BE2C (cell line): ENCODE results near the gene BNIP2.

Source experiments
- DNase-seq: peaks from one replicate; pipeline ENCODE4 v3.0.0-alpha.2; 2020
- H3K27me3 ChIP-seq: fragments of 250-450 bp; sonication (Bioruptor Pico); 2 replicates; pipeline ENCODE4 v1.5.1; 2020; ENCODE audit warnings: mild to moderate bottlenecking
- H3K36me3 ChIP-seq: fragments of 250-450 bp; sonication (Bioruptor Pico); 2 replicates; pipeline ENCODE4 v1.5.1; 2020; ENCODE audit warnings: mild to moderate bottlenecking
- H3K4me1 ChIP-seq: fragments of 250-450 bp; sonication (Bioruptor Pico); 2 replicates; pipeline ENCODE4 v1.5.1; 2020
- H3K4me3 ChIP-seq: 2 replicates; pipeline ENCODE4 v1.5.1; 2011; ENCODE audit warnings: low read depth, low read length
- H3K9me3 ChIP-seq: fragments of 250-450 bp; sonication (Bioruptor Pico); 2 replicates; pipeline ENCODE4 v1.5.1; 2020
- TF ChIP-seq, protein P1 (sequence below): IDR thresholded peaks from 2 replicates; pipeline ENCODE4 v1.5.1; 2012; ENCODE audit warnings: mild to moderate bottlenecking, low read depth, low read length

BNIP2 gene

DNA sequence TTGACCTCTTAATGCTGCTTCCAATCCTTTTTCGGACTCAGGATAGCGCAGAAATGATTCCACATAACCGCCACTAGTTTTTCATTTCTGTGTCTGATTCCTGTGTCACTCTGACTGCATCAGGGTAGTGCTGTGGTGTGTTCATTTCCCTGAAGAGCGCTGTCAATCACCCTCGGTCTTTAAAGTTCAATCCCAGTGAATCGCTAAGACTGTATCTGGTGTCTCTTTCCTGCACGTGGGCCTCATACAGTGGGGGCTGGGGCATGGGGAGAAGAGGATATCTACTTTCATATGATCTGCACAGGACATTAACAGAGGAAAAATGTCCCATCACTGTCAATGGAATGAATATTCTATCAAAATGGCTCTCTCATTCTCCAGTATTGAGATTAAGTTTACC, 32.9 kb upstream of the BNIP2 start:
- Histone ChIP-seq H3K4me1 (no peaks in the 10 kb centered on the region), H3K4me3 (no peak overlapping the region), H3K36me3 (no peaks in the 10 kb centered on the region), H3K9me3 (no peaks in the 10 kb centered on the region), H3K27me3 (no peaks in the 10 kb centered on the region)
- TF ChIP-seq, protein P1, sequence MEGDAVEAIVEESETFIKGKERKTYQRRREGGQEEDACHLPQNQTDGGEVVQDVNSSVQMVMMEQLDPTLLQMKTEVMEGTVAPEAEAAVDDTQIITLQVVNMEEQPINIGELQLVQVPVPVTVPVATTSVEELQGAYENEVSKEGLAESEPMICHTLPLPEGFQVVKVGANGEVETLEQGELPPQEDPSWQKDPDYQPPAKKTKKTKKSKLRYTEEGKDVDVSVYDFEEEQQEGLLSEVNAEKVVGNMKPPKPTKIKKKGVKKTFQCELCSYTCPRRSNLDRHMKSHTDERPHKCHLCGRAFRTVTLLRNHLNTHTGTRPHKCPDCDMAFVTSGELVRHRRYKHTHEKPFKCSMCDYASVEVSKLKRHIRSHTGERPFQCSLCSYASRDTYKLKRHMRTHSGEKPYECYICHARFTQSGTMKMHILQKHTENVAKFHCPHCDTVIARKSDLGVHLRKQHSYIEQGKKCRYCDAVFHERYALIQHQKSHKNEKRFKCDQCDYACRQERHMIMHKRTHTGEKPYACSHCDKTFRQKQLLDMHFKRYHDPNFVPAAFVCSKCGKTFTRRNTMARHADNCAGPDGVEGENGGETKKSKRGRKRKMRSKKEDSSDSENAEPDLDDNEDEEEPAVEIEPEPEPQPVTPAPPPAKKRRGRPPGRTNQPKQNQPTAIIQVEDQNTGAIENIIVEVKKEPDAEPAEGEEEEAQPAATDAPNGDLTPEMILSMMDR = no peak
- DNase-seq = no peak

- Histone ChIP-seq H3K4me3 (no peak overlapping the region), H3K27me3 (no peaks in the 10 kb centered on the region), H3K9me3 (no peaks in the 10 kb centered on the region), H3K36me3 (no peaks in the 10 kb centered on the region), H3K4me1 (no peaks in the 10 kb centered on the region)
- TF ChIP-seq, protein P1 = no peak
- no peak for DNase-seq
These were observed 32.3 kb upstream of the BNIP2 start for GRCh38 chr15:59721411-59721810.

DNA sequence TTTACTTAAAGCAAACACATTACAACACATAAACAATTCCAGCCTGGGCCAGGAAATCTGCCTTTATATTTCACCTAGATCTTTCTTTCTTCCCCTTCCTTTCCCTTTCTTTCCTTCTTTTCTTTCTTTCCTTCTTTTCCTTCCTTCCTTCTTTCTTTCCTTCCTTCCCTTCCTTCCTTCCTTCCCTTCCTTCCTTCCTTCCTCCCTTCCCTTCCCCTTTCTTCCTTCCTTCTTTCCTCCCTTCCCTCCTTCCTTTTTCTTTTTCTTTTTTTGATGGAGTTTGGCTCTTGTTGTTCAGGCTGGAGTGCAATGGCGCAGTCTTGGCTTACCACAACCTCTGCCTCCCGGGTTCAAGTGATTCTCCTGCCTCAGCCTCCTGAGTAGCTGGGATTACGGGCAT, 24.1 kb upstream of the BNIP2 start:
- no peak for DNase-seq
- no peaks in the 10 kb centered on the region for H3K9me3 ChIP-seq
- TF ChIP-seq, protein P1 = no peak
- H3K36me3 ChIP-seq = no peaks in the 10 kb centered on the region
- no peaks in the 10 kb centered on the region for H3K27me3 ChIP-seq
- peaks cover 3% of the 10 kb centered on the region; the same call in 1 of the 2 replicates for H3K4me1 ChIP-seq
- H3K4me3 ChIP-seq = no peak overlapping the region

DNA sequence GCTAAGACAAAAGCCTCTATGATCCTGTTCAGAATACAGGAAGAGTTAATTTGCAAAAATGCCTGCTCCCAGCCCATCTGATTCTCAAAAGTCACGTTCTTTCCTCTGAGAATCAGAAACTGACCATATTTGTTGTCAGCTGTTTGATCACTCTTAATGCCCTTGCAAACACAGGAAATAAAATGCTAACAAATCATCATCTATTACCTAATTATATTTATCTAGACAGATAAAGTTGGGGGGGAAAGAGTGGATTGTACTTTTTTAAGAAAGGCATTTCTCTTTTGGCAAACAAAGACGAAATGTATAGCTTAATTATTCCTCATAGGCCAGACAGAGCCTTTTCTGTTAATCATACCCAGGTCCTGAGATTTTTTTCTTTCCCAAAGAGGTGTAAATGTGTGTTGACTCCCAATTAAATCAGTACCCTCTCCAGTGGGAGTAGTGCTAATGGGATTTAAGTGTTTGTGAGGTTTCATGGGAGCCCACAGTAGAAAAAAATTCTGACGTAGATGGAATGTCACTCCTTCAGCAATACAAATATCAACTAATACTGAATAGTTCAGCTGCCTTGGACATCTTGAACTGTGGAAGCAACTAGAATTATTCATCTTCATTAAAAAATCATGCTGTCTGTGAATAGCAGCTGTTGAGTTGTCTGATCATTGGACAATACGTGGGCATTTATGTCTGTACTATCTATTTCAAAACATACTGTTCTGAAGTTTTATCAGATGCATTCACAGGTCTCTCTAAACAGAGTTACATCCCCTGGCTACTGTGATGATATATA, 22.5 kb upstream of the BNIP2 start:
- Histone ChIP-seq H3K27me3 (no peaks in the 10 kb centered on the region), H3K9me3 (no peaks in the 10 kb centered on the region), H3K4me3 (no peak overlapping the region), H3K4me1 (peaks cover 3% of the 10 kb centered on the region; the same call in 1 of the 2 replicates), H3K36me3 (no peaks in the 10 kb centered on the region)
- no peak for DNase-seq
- TF ChIP-seq, protein P1 = no peak

DNA sequence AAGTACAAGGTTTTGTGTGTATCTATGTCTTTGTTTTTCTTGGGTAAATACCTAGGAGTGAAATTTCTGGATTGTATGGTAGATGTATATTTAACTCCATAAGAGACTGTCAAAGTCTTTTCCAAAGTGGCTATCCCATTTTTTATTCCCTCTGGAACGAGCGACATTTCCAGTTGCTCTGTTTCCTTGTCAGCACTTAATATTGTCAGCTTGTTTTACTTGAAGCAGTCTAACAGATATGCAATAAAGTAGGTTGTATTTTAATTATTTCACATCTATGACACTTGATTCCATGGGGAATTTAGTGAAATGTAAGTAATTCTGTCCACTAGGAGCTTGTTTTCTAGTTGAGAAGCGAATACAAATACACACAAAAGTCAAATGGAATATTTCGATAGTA, 18.5 kb upstream of the BNIP2 start:
- Histone ChIP-seq H3K4me1 (peaks cover 7% of the 10 kb centered on the region; the same call in 1 of the 2 replicates), H3K9me3 (no peaks in the 10 kb centered on the region), H3K4me3 (no peak overlapping the region), H3K36me3 (no peaks in the 10 kb centered on the region), H3K27me3 (no peaks in the 10 kb centered on the region)
- no peak for DNase-seq
- TF ChIP-seq, protein P1 = no peak
